GM12874 (cell line): ENCODE data around the gene PAK6.

ENCODE experiments used
- TF ChIP-seq, protein P1 (sequence below): IDR thresholded peaks from 2 replicates; pipeline ENCODE4 v1.5.1; 2011; ENCODE audit warnings: low read depth, mild to moderate bottlenecking, control low read depth, low read length, moderate library complexity; ENCODE audit not compliant: insufficient read depth

PAK6 gene

GRCh38 chr15:40292246-40292645 is 53.4 kb downstream of the PAK6 start:
- TF ChIP-seq, protein P1, sequence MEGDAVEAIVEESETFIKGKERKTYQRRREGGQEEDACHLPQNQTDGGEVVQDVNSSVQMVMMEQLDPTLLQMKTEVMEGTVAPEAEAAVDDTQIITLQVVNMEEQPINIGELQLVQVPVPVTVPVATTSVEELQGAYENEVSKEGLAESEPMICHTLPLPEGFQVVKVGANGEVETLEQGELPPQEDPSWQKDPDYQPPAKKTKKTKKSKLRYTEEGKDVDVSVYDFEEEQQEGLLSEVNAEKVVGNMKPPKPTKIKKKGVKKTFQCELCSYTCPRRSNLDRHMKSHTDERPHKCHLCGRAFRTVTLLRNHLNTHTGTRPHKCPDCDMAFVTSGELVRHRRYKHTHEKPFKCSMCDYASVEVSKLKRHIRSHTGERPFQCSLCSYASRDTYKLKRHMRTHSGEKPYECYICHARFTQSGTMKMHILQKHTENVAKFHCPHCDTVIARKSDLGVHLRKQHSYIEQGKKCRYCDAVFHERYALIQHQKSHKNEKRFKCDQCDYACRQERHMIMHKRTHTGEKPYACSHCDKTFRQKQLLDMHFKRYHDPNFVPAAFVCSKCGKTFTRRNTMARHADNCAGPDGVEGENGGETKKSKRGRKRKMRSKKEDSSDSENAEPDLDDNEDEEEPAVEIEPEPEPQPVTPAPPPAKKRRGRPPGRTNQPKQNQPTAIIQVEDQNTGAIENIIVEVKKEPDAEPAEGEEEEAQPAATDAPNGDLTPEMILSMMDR, result no peak

GRCh38 chr15:40293006-40293405 is 54.1 kb downstream of the PAK6 start:
- TF ChIP-seq, protein P1, result no peak

- TF ChIP-seq, protein P1, result no peak
Measured at GRCh38 chr15:40293905-40294895, 55.3 kb downstream of the PAK6 start.

DNA sequence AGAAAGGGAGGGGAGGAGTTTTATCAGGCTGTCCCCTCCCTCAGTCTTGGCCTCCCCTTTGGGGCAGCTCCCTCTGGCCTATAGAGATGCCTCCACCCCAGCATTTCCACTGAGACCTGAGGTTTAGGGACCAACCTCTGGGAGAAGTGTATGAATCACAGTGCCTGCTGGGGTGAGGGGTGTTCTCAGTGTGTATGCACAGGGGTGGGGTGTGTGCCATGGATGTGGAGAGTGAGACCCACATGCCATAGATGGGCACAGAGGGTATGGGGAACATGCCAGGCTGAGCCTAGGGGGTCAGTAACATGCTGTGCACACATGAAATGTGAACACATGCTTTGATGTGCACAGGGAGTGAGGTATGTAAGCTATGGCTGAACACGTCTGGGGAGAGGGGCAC is 56.4 kb downstream of the PAK6 start:
- TF ChIP-seq, protein P1, result no peak

GRCh38 chr15:40295877-40296560 is 57.2 kb downstream of the PAK6 start:
- TF ChIP-seq, protein P1, result no peak

DNA sequence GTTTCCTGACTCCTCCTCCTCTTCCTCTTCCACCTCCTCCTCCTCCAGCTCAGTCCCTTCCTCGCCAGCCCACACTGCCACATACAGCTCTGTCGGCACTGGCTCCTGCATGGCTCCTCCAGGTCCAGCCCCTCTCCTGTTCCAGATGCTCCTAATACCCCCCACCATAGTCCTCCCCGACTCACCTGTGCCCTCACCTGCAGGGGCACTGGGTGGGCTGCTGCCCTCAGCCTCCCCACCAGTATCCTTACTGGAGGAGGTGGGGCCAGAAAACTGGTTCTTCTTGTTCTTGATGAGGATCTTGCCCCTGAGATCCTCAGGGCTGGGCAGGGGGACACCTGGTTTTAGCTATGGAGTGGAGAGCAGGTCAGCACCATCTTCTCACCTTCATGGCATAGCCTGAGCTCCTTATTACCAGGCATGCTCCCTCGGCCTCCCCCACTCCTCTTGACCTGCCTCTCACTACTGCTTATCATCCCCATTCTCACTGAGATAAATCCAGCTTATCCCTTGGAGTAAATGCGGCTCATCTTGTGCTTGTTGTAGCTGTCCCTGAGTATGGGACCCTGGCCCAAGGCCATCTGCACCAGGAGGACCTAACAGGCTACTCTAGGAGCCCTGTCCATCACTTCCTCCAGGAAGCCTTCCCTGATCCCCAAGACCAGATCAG is 57.8 kb downstream of the PAK6 start:
- TF ChIP-seq, protein P1, result no peak

DNA sequence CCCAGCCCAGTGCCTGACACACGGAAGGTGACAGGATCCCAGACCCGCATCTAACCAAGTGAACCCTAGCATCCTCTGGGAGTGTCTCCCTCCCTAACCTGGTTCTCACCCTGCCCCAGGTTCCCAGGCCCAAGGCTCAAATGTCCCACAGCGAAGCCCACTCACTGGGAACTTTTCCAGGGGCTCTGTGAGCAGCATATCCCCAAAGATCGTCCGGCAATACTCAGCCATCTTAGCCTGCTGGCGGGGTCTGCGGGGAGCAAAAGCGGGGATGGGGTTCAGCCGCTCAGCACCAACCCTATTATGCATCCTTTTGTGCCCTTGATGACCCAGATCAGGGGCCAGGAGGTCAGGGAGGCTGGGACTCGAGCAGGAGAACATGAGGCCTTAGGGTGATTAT is 58.5 kb downstream of the PAK6 start:
- TF ChIP-seq, protein P1, result no peak
